ENCODE measurements around the gene PLD4. TPM values are rescaled to one million over a fixed set of nuclear protein-coding genes. Genes with fewer than 3 reads are reported as not detected.

Gene PLD4
- total RNA-seq, 2 donors from 2014 or later, result not detected

- ATAC-seq, result no peak
- WGBS, 2 donors, result 86% methylated on average over 10 of the region's 10 CpGs; no CpG with 5 or more reads in 1 of the 2 donors
- Histone ChIP-seq H3K27ac (no peak overlapping the region), H3K27me3 (no peaks in the 10 kb centered on the region), H3K36me3 (replicated peaks in 1 of 2; ENCODE audit: insufficient read depth in 1 of 2, low read depth in 2 of 2) (no peaks in the 10 kb centered on the region), H3K4me3 (no peak overlapping the region), H3K4me1 (peaks cover 51% of the 10 kb centered on the region), H3K9me3 (no peaks in the 10 kb centered on the region)
- no peak for TF ChIP-seq POLR2A (IDR thresholded peaks at IDR 0.05)
- TF ChIP-seq, protein P1, sequence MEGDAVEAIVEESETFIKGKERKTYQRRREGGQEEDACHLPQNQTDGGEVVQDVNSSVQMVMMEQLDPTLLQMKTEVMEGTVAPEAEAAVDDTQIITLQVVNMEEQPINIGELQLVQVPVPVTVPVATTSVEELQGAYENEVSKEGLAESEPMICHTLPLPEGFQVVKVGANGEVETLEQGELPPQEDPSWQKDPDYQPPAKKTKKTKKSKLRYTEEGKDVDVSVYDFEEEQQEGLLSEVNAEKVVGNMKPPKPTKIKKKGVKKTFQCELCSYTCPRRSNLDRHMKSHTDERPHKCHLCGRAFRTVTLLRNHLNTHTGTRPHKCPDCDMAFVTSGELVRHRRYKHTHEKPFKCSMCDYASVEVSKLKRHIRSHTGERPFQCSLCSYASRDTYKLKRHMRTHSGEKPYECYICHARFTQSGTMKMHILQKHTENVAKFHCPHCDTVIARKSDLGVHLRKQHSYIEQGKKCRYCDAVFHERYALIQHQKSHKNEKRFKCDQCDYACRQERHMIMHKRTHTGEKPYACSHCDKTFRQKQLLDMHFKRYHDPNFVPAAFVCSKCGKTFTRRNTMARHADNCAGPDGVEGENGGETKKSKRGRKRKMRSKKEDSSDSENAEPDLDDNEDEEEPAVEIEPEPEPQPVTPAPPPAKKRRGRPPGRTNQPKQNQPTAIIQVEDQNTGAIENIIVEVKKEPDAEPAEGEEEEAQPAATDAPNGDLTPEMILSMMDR (IDR thresholded peaks at IDR 0.05), result no peak
- DNase-seq, result no peak
- intact Hi-C loops (cut with DNase I), result no loop called here
Measured at GRCh38 chr14:104969741-104970230, 45.1 kb downstream of the PLD4 start.

DNA sequence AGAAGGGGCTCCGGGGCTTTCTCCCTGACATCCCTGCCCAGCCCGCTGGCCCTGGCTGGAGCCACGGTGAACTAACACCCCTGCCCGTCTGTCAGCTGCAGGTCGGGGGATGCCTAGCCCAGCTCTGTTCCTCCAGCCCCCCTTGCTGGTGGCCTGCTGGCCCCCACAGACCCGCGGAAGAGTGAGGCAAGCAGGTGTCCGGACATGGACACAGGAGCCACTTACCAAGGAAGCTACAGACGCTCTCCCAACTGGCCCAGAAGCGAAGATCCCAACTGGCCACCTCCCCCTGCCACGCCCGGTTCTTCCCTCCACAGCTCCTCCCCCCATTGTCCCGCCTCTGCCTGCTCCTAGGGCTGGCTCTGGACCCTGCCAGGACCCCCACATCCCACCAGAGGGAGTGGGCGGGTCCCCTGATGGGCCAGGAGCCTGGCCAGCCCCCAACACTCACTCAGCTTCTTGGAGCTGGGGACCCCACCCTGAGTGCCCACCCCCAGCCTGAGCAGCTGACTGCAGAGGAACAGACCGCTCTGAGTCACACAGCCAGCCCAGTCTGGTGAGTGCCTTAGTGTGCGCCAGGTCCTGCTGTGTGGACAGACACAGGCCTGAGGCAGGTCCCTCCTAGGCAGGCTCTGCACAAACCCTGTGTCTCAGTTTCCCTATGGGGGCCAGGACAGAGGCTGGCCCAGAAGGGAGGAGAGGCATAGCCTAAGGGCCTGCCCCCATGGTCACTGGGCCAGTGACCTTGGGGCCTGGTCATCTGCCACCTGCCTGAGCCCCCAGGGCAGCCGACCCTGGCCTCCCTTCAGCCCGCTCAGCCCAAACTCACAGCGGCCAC is 45.8 kb downstream of the PLD4 start:
- Histone ChIP-seq H3K27me3 (no peaks in the 10 kb centered on the region), H3K36me3 (replicated peaks in 1 of 2; ENCODE audit: insufficient read depth in 1 of 2, low read depth in 2 of 2) (no peaks in the 10 kb centered on the region), H3K4me1 (peaks cover 55% of the 10 kb centered on the region), H3K27ac (no peak overlapping the region), H3K9me3 (no peaks in the 10 kb centered on the region), H3K4me3 (no peak overlapping the region)
- intact Hi-C loops (cut with DNase I), result no loop called here
- DNase-seq (peak in 1 of 4 donors; percentile 39), ATAC-seq (no peak)
- TF ChIP-seq, protein P1 (IDR thresholded peaks at IDR 0.05), result no peak
- no peak for TF ChIP-seq POLR2A (IDR thresholded peaks at IDR 0.05)
- WGBS, 2 donors, result 75 to 81% methylated on average over 15 to 18 of the region's 19 CpGs

- H3K4me3 ChIP-seq, result no peak overlapping the region
- H3K4me1 ChIP-seq, result peaks cover 67% of the 10 kb centered on the region
- ATAC-seq (no peak), DNase-seq (no peak)
- intact Hi-C loops (cut with DNase I), result no loop called here
- TF ChIP-seq POLR2A (IDR thresholded peaks at IDR 0.05), result no peak
- TF ChIP-seq, protein P1 (IDR thresholded peaks at IDR 0.05), result no peak
- H3K27ac ChIP-seq, result peak overlapping the region in 2 of 4 donors; percentile 63
- H3K27me3 ChIP-seq, result no peaks in the 10 kb centered on the region
- no peaks in the 10 kb centered on the region for H3K36me3 ChIP-seq (replicated peaks in 1 of 2; ENCODE audit: insufficient read depth in 1 of 2, low read depth in 2 of 2)
- WGBS, 2 donors, result 92 to 93% methylated on average over 3 to 12 of the region's 12 CpGs
- H3K9me3 ChIP-seq, result no peaks in the 10 kb centered on the region
Measured at GRCh38 chr14:104971447-104972240, 47.0 kb downstream of the PLD4 start.

- ATAC-seq (peak; percentile 41), DNase-seq (peak; percentile 54 to 85 (median 70))
- peak in 2 of 3 donors; percentile 17 to 22 for TF ChIP-seq POLR2A (IDR thresholded peaks at IDR 0.05)
- TF ChIP-seq, protein P1 (IDR thresholded peaks at IDR 0.05), result no peak
- Histone ChIP-seq H3K36me3 (replicated peaks in 1 of 2; ENCODE audit: insufficient read depth in 1 of 2, low read depth in 2 of 2) (no peaks in the 10 kb centered on the region), H3K4me1 (peaks cover 69% of the 10 kb centered on the region), H3K9me3 (no peaks in the 10 kb centered on the region), H3K4me3 (no peak overlapping the region), H3K27ac (peak overlapping the region; percentile 32 to 76 (median 63)), H3K27me3 (no peaks in the 10 kb centered on the region)
- intact Hi-C loops (cut with DNase I), result no loop called here
- WGBS, 2 donors, result 57 to 66% methylated on average over 2 to 26 of the region's 28 CpGs
Measured at GRCh38 chr14:104972301-104973134, 47.8 kb downstream of the PLD4 start.

Measured in body of pancreas (tissue), 4 donors.